ENCODE data around the gene FCF1. TPM values are rescaled to one million over a fixed set of nuclear protein-coding genes. Genes with fewer than 3 reads are reported as not detected.

The FCF1 gene
- total RNA-seq, 2 donors from 2014 or later, result 4.9 to 19.2 TPM

DNA sequence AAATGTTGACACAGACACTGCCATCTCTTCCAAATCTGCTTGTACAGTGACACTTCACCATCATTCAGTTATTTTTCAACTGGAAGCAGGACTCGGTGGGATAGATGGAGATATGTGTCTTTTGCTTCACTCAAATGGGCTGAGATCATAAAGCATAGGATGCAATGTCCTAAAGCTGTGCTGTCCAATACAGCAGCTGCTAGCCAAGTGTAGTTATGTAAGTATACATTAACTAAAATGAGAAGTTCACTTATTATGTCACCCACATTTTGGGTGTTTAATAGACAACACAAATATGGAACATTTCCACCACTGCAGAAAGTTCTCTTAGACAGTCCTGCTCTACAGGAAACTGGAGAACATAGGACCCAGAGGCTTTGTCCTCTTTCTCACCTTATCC is 43.7 kb upstream of the FCF1 start:
- no peak overlapping the region for H3K4me3 ChIP-seq
- no peak overlapping the region for H3K27ac ChIP-seq
- DNase-seq, result no peak
- ATAC-seq, result no peak
- intact Hi-C loops (cut with DNase I), result no loop called here
- no peaks in the 10 kb centered on the region for H3K4me1 ChIP-seq
- WGBS, 2 donors, result 83 to 92% methylated on average over 1 of the region's 1 CpG
- peaks cover 0 to 33% of the 10 kb centered on the region in 2 donors for H3K36me3 ChIP-seq (replicated peaks in 1 of 2; ENCODE audit: insufficient read depth in 1 of 2, low read depth in 2 of 2)
- H3K27me3 ChIP-seq, result no peaks in the 10 kb centered on the region
- TF ChIP-seq, protein P1, sequence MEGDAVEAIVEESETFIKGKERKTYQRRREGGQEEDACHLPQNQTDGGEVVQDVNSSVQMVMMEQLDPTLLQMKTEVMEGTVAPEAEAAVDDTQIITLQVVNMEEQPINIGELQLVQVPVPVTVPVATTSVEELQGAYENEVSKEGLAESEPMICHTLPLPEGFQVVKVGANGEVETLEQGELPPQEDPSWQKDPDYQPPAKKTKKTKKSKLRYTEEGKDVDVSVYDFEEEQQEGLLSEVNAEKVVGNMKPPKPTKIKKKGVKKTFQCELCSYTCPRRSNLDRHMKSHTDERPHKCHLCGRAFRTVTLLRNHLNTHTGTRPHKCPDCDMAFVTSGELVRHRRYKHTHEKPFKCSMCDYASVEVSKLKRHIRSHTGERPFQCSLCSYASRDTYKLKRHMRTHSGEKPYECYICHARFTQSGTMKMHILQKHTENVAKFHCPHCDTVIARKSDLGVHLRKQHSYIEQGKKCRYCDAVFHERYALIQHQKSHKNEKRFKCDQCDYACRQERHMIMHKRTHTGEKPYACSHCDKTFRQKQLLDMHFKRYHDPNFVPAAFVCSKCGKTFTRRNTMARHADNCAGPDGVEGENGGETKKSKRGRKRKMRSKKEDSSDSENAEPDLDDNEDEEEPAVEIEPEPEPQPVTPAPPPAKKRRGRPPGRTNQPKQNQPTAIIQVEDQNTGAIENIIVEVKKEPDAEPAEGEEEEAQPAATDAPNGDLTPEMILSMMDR (IDR thresholded peaks at IDR 0.05), result no peak
- TF ChIP-seq POLR2A (IDR thresholded peaks at IDR 0.05), result no peak
- no peaks in the 10 kb centered on the region for H3K9me3 ChIP-seq

DNA sequence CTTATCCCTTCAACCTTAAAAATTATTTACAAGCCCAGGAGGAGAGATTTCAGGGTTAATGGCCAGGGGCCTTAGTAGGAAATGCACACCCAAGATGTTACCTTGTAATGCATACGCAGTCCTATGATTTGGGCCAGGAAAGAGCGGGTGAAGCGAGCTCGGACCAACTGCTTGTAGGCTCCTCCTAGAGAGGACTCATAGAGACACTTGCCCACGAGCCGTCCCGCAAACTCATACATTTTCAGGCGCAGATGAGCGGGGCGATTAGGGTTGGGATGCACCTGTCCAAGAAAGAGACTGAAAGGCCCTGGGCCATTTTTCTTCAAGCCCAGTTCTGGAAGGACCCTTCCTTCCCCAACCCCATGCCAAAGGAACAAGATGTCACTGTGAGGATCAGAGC is 43.1 kb upstream of the FCF1 start:
- ATAC-seq (no peak), DNase-seq (no peak)
- H3K9me3 ChIP-seq, result no peaks in the 10 kb centered on the region
- H3K27ac ChIP-seq, result no peak overlapping the region
- no peak for TF ChIP-seq POLR2A (IDR thresholded peaks at IDR 0.05)
- TF ChIP-seq, protein P1 (IDR thresholded peaks at IDR 0.05), result no peak
- 95% methylated on average over 10 of the region's 10 CpGs for WGBS, 2 donors
- no peaks in the 10 kb centered on the region for H3K4me1 ChIP-seq
- intact Hi-C loops (cut with DNase I), result no loop called here
- H3K27me3 ChIP-seq, result no peaks in the 10 kb centered on the region
- no peak overlapping the region for H3K4me3 ChIP-seq
- peaks cover 0 to 32% of the 10 kb centered on the region in 2 donors for H3K36me3 ChIP-seq (replicated peaks in 1 of 2; ENCODE audit: insufficient read depth in 1 of 2, low read depth in 2 of 2)

- no peaks in the 10 kb centered on the region for H3K4me1 ChIP-seq
- TF ChIP-seq, protein P1 (IDR thresholded peaks at IDR 0.05), result no peak
- TF ChIP-seq POLR2A (IDR thresholded peaks at IDR 0.05), result no peak
- ATAC-seq (no peak), DNase-seq (no peak)
- no peaks in the 10 kb centered on the region for H3K27me3 ChIP-seq
- 88 to 92% methylated on average over 9 of the region's 9 CpGs for WGBS, 2 donors
- peaks cover 0 to 31% of the 10 kb centered on the region in 2 donors for H3K36me3 ChIP-seq (replicated peaks in 1 of 2; ENCODE audit: insufficient read depth in 1 of 2, low read depth in 2 of 2)
- H3K4me3 ChIP-seq, result no peak overlapping the region
- H3K9me3 ChIP-seq, result no peaks in the 10 kb centered on the region
- intact Hi-C loops (cut with DNase I), result no loop called here
- H3K27ac ChIP-seq, result no peak overlapping the region
Observed at GRCh38 chr14:74670726-74671411, 42.1 kb upstream of the FCF1 start.

DNA sequence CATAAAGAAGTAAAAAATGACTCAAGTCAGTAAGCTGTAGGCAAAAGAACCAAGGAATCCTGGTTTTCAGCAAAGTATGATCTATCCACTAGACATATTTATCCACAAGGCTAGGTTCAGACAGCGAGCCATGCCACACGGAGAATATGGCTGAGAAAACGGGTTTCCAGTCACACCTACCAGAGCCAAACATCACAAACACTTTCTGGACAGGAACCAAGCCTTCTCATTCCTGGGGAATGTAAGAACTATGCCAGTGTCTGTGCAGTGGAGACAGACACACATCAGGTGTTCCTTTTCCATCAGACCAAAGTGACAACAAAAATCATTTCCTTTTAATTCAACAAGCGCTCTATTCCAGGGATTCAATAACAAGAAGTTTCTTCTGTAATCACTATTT is 41.2 kb upstream of the FCF1 start:
- intact Hi-C loops (cut with DNase I), result no loop called here
- no peaks in the 10 kb centered on the region for H3K4me1 ChIP-seq
- DNase-seq, result no peak
- WGBS, 2 donors, result 83 to 88% methylated on average over 4 of the region's 4 CpGs
- H3K27me3 ChIP-seq, result no peaks in the 10 kb centered on the region
- no peak for TF ChIP-seq POLR2A (IDR thresholded peaks at IDR 0.05)
- TF ChIP-seq, protein P1 (IDR thresholded peaks at IDR 0.05), result no peak
- no peak for ATAC-seq
- H3K9me3 ChIP-seq, result no peaks in the 10 kb centered on the region
- peaks cover 0 to 29% of the 10 kb centered on the region in 2 donors for H3K36me3 ChIP-seq (replicated peaks in 1 of 2; ENCODE audit: insufficient read depth in 1 of 2, low read depth in 2 of 2)
- no peak overlapping the region for H3K27ac ChIP-seq
- no peak overlapping the region for H3K4me3 ChIP-seq

DNA sequence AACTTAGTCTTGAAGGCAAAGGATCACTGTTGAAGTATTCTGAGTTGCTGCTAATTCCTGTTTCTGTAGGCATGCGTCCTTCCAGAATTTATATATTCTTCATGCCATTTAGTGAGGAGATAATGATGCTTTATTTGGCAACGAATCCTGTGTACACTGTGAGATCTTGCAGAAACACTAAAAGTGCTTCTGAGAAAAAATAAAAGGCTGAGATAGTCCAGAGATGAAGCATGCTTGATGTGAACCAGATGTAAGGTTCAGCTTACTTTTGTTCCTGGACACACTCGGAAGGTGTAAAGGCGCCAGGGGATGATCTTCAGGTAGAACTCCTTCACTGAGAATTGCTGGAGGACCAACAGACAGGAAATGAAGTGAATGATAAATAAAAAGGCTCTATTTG is 39.2 kb upstream of the FCF1 start:
- intact Hi-C loops (cut with DNase I), result no loop called here
- Histone ChIP-seq H3K27me3 (no peaks in the 10 kb centered on the region), H3K27ac (no peak overlapping the region), H3K36me3 (replicated peaks in 1 of 2; ENCODE audit: insufficient read depth in 1 of 2, low read depth in 2 of 2) (peaks cover 0 to 27% of the 10 kb centered on the region in 2 donors), H3K9me3 (no peaks in the 10 kb centered on the region), H3K4me3 (no peak overlapping the region), H3K4me1 (no peaks in the 10 kb centered on the region)
- no peak for TF ChIP-seq POLR2A (IDR thresholded peaks at IDR 0.05)
- TF ChIP-seq, protein P1 (IDR thresholded peaks at IDR 0.05), result no peak
- no peak for ATAC-seq
- 88 to 90% methylated on average over 4 of the region's 4 CpGs for WGBS, 2 donors
- no peak for DNase-seq
